Heart right ventricle (tissue), 16 donors: ENCODE measurements around the gene PPP1R1C. TPM values are rescaled to one million over a fixed set of nuclear protein-coding genes. Genes with fewer than 3 reads are reported as not detected.

Experiments
- ATAC-seq, 8 donors: fragments of 200-7000 bp; cut with Tn5 transposase; one replicate each; pipeline ENCODE4 v1.9.1; 2020; ENCODE audit warnings: mild to moderate bottlenecking in 8 of 8, moderate library complexity in 8 of 8, moderate number of reproducible peaks in 1 of 8
- DNase-seq, 2 donors: peaks; one replicate each; pipeline ENCODE4 v3.0.0-alpha.2; 2020
- H3K27ac ChIP-seq, 10 donors: fragments of 200-600 bp; sonication (generic) in 2 of 10; one replicate each; pipeline versions ENCODE4 v1.5.0 to v1.8.0; 2020 to 2022; ENCODE audit warnings: mild to moderate bottlenecking in 3 of 10
- H3K27me3 ChIP-seq, 7 donors: fragments of 200-600 bp; one replicate each; pipeline ENCODE4 v1.8.0; 2021 to 2022; ENCODE audit warnings: mild to moderate bottlenecking in 2 of 7
- H3K36me3 ChIP-seq, 9 donors: fragments of 200-600 bp; sonication (generic) in 1 of 9; one replicate each; pipeline versions ENCODE4 v1.5.0 to v1.8.0; 2020 to 2022; ENCODE audit warnings: mild to moderate bottlenecking in 2 of 9
- H3K4me1 ChIP-seq, 9 donors: fragments of 200-600 bp; sonication (generic) in 1 of 9; one replicate each; pipeline versions ENCODE4 v1.5.0 to v1.8.0; 2020 to 2022; ENCODE audit warnings: mild to moderate bottlenecking in 4 of 9
- H3K4me3 ChIP-seq, 10 donors: fragments of 200-600 bp; sonication (generic) in 2 of 10; one replicate each; pipeline versions ENCODE4 v1.5.0 to v1.8.0; 2020 to 2022; ENCODE audit warnings: mild to moderate bottlenecking in 7 of 10, moderate library complexity in 2 of 10
- H3K9me3 ChIP-seq, 11 donors: fragments of 200-600 bp in 10 of 11; sonication (generic) in 2 of 11; one replicate each; pipeline versions ENCODE4 v1.5.0 to v1.8.0; 2013 to 2022; ENCODE audit warnings: mild to moderate bottlenecking in 2 of 11, control low read depth in 1 of 11, moderate library complexity in 1 of 11
- CTCF ChIP-seq, 9 donors: fragments of 200-600 bp; sonication (generic) in 2 of 9; IDR thresholded peaks; one replicate each; pipeline versions ENCODE4 v1.5.0 to v1.8.0; 2021 to 2022; ENCODE audit warnings: antibody characterized with exemption in 9 of 9, mild to moderate bottlenecking in 5 of 9, moderate library complexity in 1 of 9
- WGBS, 2 donors: extraction: QIAGEN DNeasy Blood & Tissue Kit; methylation state at CpG; one replicate each; pipeline ENCODE4 v1.1.7; 2013; ENCODE audit warnings: inconsistent platforms in 1 of 2; 5-methylcytosine and 5-hydroxymethylcytosine counted together
- intact Hi-C, 10 donors: fragments of 100-400 bp; cut with DNase I; formaldehyde crosslinking; loops; one replicate each; pipeline versions ENCODE4 v1.11.1 to v1.14.2; 2022
- polyA plus RNA-seq, 2 donors: library from polyadenylated mRNA; stranded (reverse); fragments of 200-250 nt; gene quantifications; one replicate each; pipeline ENCODE4 v1.2.3, GENCODE V29; 2013
- total RNA-seq, 10 donors: library from RNA; stranded (reverse); fragmentation: NEBNext Ultra II Directional in 3 of 10; extraction: Animal tissue kit (Norgen Biotek cat#: 25700) in 3 of 10; gene quantifications; one replicate each; pipeline versions ENCODE4 v1.2.1 to v1.2.4, GENCODE V29; 2021 to 2023
- donor health status: Arrhythmogenic right ventricular cardiomyopathy.
- donor health status: ischemic (EF 13 %, LVEDD 7.1; RV severe dilation, severe dysfunction).
- donor health status: healthy with polysubstance abuse.
- donor health status: DM: no; HTN: yes; CAD: no.
- donor health status: DM: no; HTN: no; CAD: no.
- donor health status: ischemic (EF 25% LVEDD 6.9; RV normal size, moderate dysfunction).
- donor health status: ischemic (EF 25% LVEDD 5.7; RV mildly dilated, moderate dysfunction).
- donor health status: healthy.
- donor health status: DM: yes; HTN: yes; CAD: no.
- donor health status: Ischemic cardiomyopathy.
- donor health status: ischemic (EF 35%, LVEDD 5.7; RV mildly dilated, moderate dysfunction).
- donor health status: nonischemic (EF 11% LVEDD 7.7; RV severe dilation, severe dysfunction).
- donor health status: DM: yes; HTN: yes; CAD: no.
- donor health status: PGD.
- donor health status: ischemic (EF 29% LVEDD 5.4; RV normal size, mild dysfunction).
- donor health status: nonischemic (EF 23%, LVEDD 6.1; RV moderate dilation, normal function).

PPP1R1C gene
- total and polyA plus RNA-seq, 12 donors = 4.9 to 45.5 (median 31.0) TPM

GRCh38 chr2:181978351-181979150 is 7.1 kb upstream of the PPP1R1C start:
- no peaks in the 10 kb centered on the region for H3K27me3 ChIP-seq
- H3K4me1 ChIP-seq = peaks cover 0 to under 1% (median 0%) of the 10 kb centered on the region in 9 donors
- DNase-seq (no peak), ATAC-seq (no peak)
- H3K9me3 ChIP-seq = no peaks in the 10 kb centered on the region
- no peak overlapping the region for H3K27ac ChIP-seq
- H3K4me3 ChIP-seq = no peak overlapping the region
- H3K36me3 ChIP-seq = no peaks in the 10 kb centered on the region
- 84 to 91% methylated on average over 2 of the region's 2 CpGs for WGBS, 2 donors
- TF ChIP-seq CTCF (IDR thresholded peaks at IDR 0.05) = no peak
- intact Hi-C loops = loop anchor here in 1 of 10 donors (10.0 kb wide), 1 partner anchor 96 kb away; no protein-coding TSS in a partner anchor

GRCh38 chr2:181984060-181984459 is 1.6 kb upstream of the PPP1R1C start:
- DNase-seq (no peak), ATAC-seq (no peak)
- H3K27me3 ChIP-seq = no peaks in the 10 kb centered on the region
- no peak overlapping the region for H3K4me3 ChIP-seq
- no peaks in the 10 kb centered on the region for H3K36me3 ChIP-seq
- no peaks in the 10 kb centered on the region for H3K9me3 ChIP-seq
- TF ChIP-seq CTCF (IDR thresholded peaks at IDR 0.05) = no peak
- H3K4me1 ChIP-seq = peaks cover 0 to 29% (median 16%) of the 10 kb centered on the region in 9 donors
- peak overlapping the region in 7 of 10 donors; percentile 59 to 87 (median 80) for H3K27ac ChIP-seq
- intact Hi-C loops = loop anchor here in 3 of 10 donors (5.0 to 10.0 kb wide), 3 partner anchors 71 to 91 kb away; no protein-coding TSS in a partner anchor
- WGBS, 2 donors = 59 to 72% methylated on average over 1 of the region's 1 CpG

GRCh38 chr2:181984814-181985631 is 630 bp upstream of the PPP1R1C start:
- Histone ChIP-seq H3K4me1 (peaks cover 0 to 32% (median 16%) of the 10 kb centered on the region in 9 donors), H3K27ac (peak overlapping the region; percentile 11 to 87 (median 76)), H3K36me3 (no peaks in the 10 kb centered on the region), H3K9me3 (no peaks in the 10 kb centered on the region), H3K4me3 (peak overlapping the region in 6 of 10 donors; percentile 19 to 47 (median 44)), H3K27me3 (no peaks in the 10 kb centered on the region)
- ATAC-seq (peak; percentile 55 to 78 (median 70)), DNase-seq (no peak)
- intact Hi-C loops = loop anchor here in 5 of 10 donors (5.0 to 10.0 kb wide), 5 partner anchors 70 to 92 kb away; no protein-coding TSS in a partner anchor
- no peak for TF ChIP-seq CTCF (IDR thresholded peaks at IDR 0.05)
- 29 to 41% methylated on average over 4 of the region's 4 CpGs for WGBS, 2 donors
